HCEC 1CT (cell line): ENCODE measurements around the gene ITGB1.

Source experiments
- DNase-seq: peaks from one replicate; pipeline ENCODE4 v3.0.0-alpha.2; 2017

Gene ITGB1

GRCh38 chr10:32882076-32882475, 76.0 kb downstream of the ITGB1 start:
- no peak for DNase-seq

- no peak for DNase-seq
These were observed 79.4 kb downstream of the ITGB1 start for GRCh38 chr10:32878646-32879045.

GRCh38 chr10:32877915-32878314, 80.1 kb downstream of the ITGB1 start:
- DNase-seq, result no peak

- DNase-seq, result no peak
These were observed 92.9 kb downstream of the ITGB1 start for GRCh38 chr10:32865170-32865569.

- DNase-seq, result no peak
These were observed 103.6 kb downstream of the ITGB1 start for GRCh38 chr10:32854435-32854834.

GRCh38 chr10:32851301-32851700, 106.7 kb downstream of the ITGB1 start:
- DNase-seq, result no peak
